ENCODE results near the gene SHPK.
"Not testable (repeated sequence)": the region's sequence is repeated elsewhere in the genome, so short reads cannot be mapped to it uniquely, and the experiment has no call there.

SHPK gene

GRCh38 chr17:3566551-3566950 is 69.5 kb downstream of the SHPK start:
- no peak for DNase-seq (ENCODE audit: low read depth, low spot score)
- no peaks in the 10 kb centered on the region for H3K4me1 ChIP-seq (ENCODE audit: insufficient read depth, insufficient read length)
- H3K4me3 ChIP-seq (ENCODE audit: insufficient read length, low read depth) = no peak overlapping the region
- TF ChIP-seq SUZ12 (IDR thresholded peaks at IDR 0.05; ENCODE audit: extremely low read depth, insufficient read depth, insufficient read length) (no peak), ZNF274 (IDR thresholded peaks at IDR 0.05; ENCODE audit: low read depth, low read length) (no peak), YY1 (IDR thresholded peaks at IDR 0.05; ENCODE audit: insufficient read depth, insufficient read length) (no peak)
- H3K27me3 ChIP-seq (ENCODE audit: insufficient read depth, insufficient read length) = no peaks in the 10 kb centered on the region
- H3K9ac ChIP-seq (ENCODE audit: insufficient read length, low read depth) = no peak overlapping the region
- peaks cover 8% of the 10 kb centered on the region; the same call in 1 of the 2 replicates for H3K9me3 ChIP-seq (ENCODE audit: insufficient read depth, low read length)
- peaks cover 22% of the 10 kb centered on the region for H3K36me3 ChIP-seq (ENCODE audit: insufficient read depth, insufficient read length, low read length)

- peaks cover 8% of the 10 kb centered on the region; the same call in 1 of the 2 replicates for H3K9me3 ChIP-seq (ENCODE audit: insufficient read depth, low read length)
- no peak overlapping the region for H3K4me3 ChIP-seq (ENCODE audit: insufficient read length, low read depth)
- TF ChIP-seq YY1 (IDR thresholded peaks at IDR 0.05; ENCODE audit: insufficient read depth, insufficient read length) = no peak
- TF ChIP-seq SUZ12 (IDR thresholded peaks at IDR 0.05; ENCODE audit: extremely low read depth, insufficient read depth, insufficient read length) = no peak
- TF ChIP-seq ZNF274 (IDR thresholded peaks at IDR 0.05; ENCODE audit: low read depth, low read length) = no peak
- H3K9ac ChIP-seq (ENCODE audit: insufficient read length, low read depth) = no peak overlapping the region
- peaks cover 13% of the 10 kb centered on the region for H3K36me3 ChIP-seq (ENCODE audit: insufficient read depth, insufficient read length, low read length)
- no peaks in the 10 kb centered on the region for H3K27me3 ChIP-seq (ENCODE audit: insufficient read depth, insufficient read length)
- DNase-seq (ENCODE audit: low read depth, low spot score) = no peak
- no peaks in the 10 kb centered on the region for H3K4me1 ChIP-seq (ENCODE audit: insufficient read depth, insufficient read length)
Observed at GRCh38 chr17:3565143-3565542, 70.9 kb downstream of the SHPK start.

GRCh38 chr17:3564241-3564640 is 71.8 kb downstream of the SHPK start:
- H3K4me3 ChIP-seq (ENCODE audit: insufficient read length, low read depth); H3K9ac ChIP-seq (ENCODE audit: insufficient read length, low read depth); H3K4me1 ChIP-seq (ENCODE audit: insufficient read depth, insufficient read length); H3K27me3 ChIP-seq (ENCODE audit: insufficient read depth, insufficient read length); DNase-seq (ENCODE audit: low read depth, low spot score); H3K9me3 ChIP-seq (ENCODE audit: insufficient read depth, low read length): not testable (repeated sequence)
- peaks cover 10% of the 10 kb centered on the region for H3K36me3 ChIP-seq (ENCODE audit: insufficient read depth, insufficient read length, low read length)

GRCh38 chr17:3559270-3559645 is 76.8 kb downstream of the SHPK start:
- no peak overlapping the region for H3K9ac ChIP-seq (ENCODE audit: insufficient read length, low read depth)
- H3K27me3 ChIP-seq (ENCODE audit: insufficient read depth, insufficient read length) = no peaks in the 10 kb centered on the region
- no peaks in the 10 kb centered on the region for H3K36me3 ChIP-seq (ENCODE audit: insufficient read depth, insufficient read length, low read length)
- no peak for DNase-seq (ENCODE audit: low read depth, low spot score)
- peaks cover 3% of the 10 kb centered on the region for H3K4me1 ChIP-seq (ENCODE audit: insufficient read depth, insufficient read length)
- no peaks in the 10 kb centered on the region for H3K9me3 ChIP-seq (ENCODE audit: insufficient read depth, low read length)
- TF ChIP-seq ZNF274 (IDR thresholded peaks at IDR 0.05; ENCODE audit: low read depth, low read length) = no peak
- no peak for TF ChIP-seq SUZ12 (IDR thresholded peaks at IDR 0.05; ENCODE audit: extremely low read depth, insufficient read depth, insufficient read length)
- no peak for TF ChIP-seq YY1 (IDR thresholded peaks at IDR 0.05; ENCODE audit: insufficient read depth, insufficient read length)
- no peak overlapping the region for H3K4me3 ChIP-seq (ENCODE audit: insufficient read length, low read depth)

DNA sequence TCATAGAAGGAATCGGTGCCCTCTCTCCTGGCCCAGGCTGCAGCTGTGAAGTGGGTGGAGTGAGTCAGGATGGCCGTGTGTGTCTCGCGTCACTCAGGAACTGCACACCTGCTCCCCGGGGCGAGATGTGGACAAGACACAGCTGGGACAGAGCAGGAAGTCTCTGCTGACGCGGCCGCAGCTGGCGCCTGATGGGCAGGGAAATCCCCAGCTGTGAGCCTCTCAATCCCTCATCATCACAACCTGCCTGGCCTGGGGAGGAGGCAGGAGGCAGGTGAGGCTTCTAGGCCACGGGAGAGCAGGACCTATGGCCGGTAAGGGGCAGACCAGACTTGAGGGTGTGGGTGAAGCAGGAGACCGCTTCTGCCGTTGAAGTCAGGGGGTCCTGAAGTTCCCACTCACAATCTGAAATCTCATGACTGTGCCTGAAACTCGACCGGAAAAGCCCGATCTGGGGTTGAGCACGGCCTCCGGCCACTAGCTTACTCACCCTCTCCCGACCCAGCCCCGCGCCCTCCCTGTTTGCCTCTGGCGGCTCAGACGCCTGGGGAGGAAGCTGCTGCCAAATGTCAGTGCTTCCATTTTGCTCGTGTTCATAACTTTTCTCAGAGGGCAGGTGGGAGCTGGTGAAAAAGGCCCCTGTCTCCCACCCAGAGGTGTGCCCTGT is 77.3 kb downstream of the SHPK start:
- TF ChIP-seq YY1 (IDR thresholded peaks at IDR 0.05; ENCODE audit: insufficient read depth, insufficient read length) (no peak), ZNF274 (IDR thresholded peaks at IDR 0.05; ENCODE audit: low read depth, low read length) (no peak), SUZ12 (IDR thresholded peaks at IDR 0.05; ENCODE audit: extremely low read depth, insufficient read depth, insufficient read length) (no peak)
- H3K36me3 ChIP-seq (ENCODE audit: insufficient read depth, insufficient read length, low read length) = no peaks in the 10 kb centered on the region
- DNase-seq (ENCODE audit: low read depth, low spot score) = no peak
- no peak overlapping the region for H3K9ac ChIP-seq (ENCODE audit: insufficient read length, low read depth)
- H3K27me3 ChIP-seq (ENCODE audit: insufficient read depth, insufficient read length) = no peaks in the 10 kb centered on the region
- H3K4me1 ChIP-seq (ENCODE audit: insufficient read depth, insufficient read length) = peaks cover 3% of the 10 kb centered on the region
- H3K9me3 ChIP-seq (ENCODE audit: insufficient read depth, low read length) = no peaks in the 10 kb centered on the region
- no peak overlapping the region for H3K4me3 ChIP-seq (ENCODE audit: insufficient read length, low read depth)

Measured in NT2/D1 (cell line).